A673 (cell line): ENCODE measurements around the gene MICU1. TPM values are rescaled to one million over a fixed set of nuclear protein-coding genes. Genes with fewer than 3 reads are reported as not detected.
"Not testable (repeated sequence)": the region's sequence is repeated elsewhere in the genome, so short reads cannot be mapped to it uniquely, and the experiment has no call there.

Source experiments
- BruUV-seq: library from RNA; stranded (reverse); fragments of 400-500 nt; replicated peaks from 2 replicates; lab custom pipeline; 2021; lab: Mats Ljungman, UMichigan
- CTCF ChIA-PET: fragments of 300-600 bp; sonication (Branson Sonifier 250); formaldehyde crosslinking; loops from one replicate; lab custom pipeline; 2022; ENCODE audit warnings: antibody characterized with exemption; lab: Charles Lee
- POLR2A ChIA-PET: fragments of 300-600 bp; sonication (Branson Sonifier 250); formaldehyde crosslinking; loops from one replicate; lab custom pipeline; 2022; ENCODE audit warnings: antibody characterized with exemption; ENCODE audit not compliant: low non-redundant PET; lab: Charles Lee
- DNase-seq: peaks from one replicate; pipeline ENCODE4 v3.0.0-alpha.2; 2015; ENCODE audit warnings: low spot score
- H3K27ac ChIP-seq: fragments of 200-600 bp; sonication (generic); 2 replicates; pipeline ENCODE4 v1.5.1; 2016; ENCODE audit warnings: mixed run types, low read depth, mild to moderate bottlenecking, mixed read lengths, antibody characterized with exemption, low read length; ENCODE audit not compliant: poor library complexity, severe bottlenecking
- H3K27me3 ChIP-seq: fragments of 200-600 bp; sonication (generic); replicated peaks from 2 replicates; pipeline ENCODE4 v1.6.1; 2017; ENCODE audit warnings: mixed run types, low read depth, mild to moderate bottlenecking, mixed read lengths, antibody characterized with exemption, low read length; ENCODE audit not compliant: insufficient read depth, poor library complexity
- H3K36me3 ChIP-seq: fragments of 200-600 bp; sonication (generic); 2 replicates; pipeline ENCODE4 v1.6.1; 2016; ENCODE audit warnings: mixed run types, mild to moderate bottlenecking, mixed read lengths, antibody characterized with exemption, low read length; ENCODE audit not compliant: insufficient read depth, poor library complexity, severe bottlenecking
- H3K4me1 ChIP-seq: fragments of 200-600 bp; sonication (generic); 2 replicates; pipeline ENCODE4 v1.6.1; 2017; ENCODE audit warnings: mixed run types, mild to moderate bottlenecking, mixed read lengths, antibody characterized with exemption, low read length; ENCODE audit not compliant: insufficient read depth, poor library complexity, severe bottlenecking
- H3K4me3 ChIP-seq: fragments of 200-600 bp; sonication (generic); 2 replicates; pipeline ENCODE4 v1.5.1; 2016; ENCODE audit warnings: low read depth, mixed run types, mild to moderate bottlenecking, mixed read lengths, low read length; ENCODE audit not compliant: poor library complexity, severe bottlenecking
- H3K9me3 ChIP-seq: fragments of 200-600 bp; sonication (generic); 2 replicates; pipeline ENCODE4 v1.6.1; 2016; ENCODE audit warnings: mixed run types, low read depth, mild to moderate bottlenecking, mixed read lengths, antibody characterized with exemption, low read length; ENCODE audit not compliant: poor library complexity, severe bottlenecking
- CTCF ChIP-seq: fragments of 300-800, 200-600 bp; sonication (generic); conservative IDR thresholded peaks from 2 replicates; pipeline ENCODE4 v1.5.1; 2017; ENCODE audit warnings: low read depth, mild to moderate bottlenecking, antibody characterized with exemption, low read length, moderate library complexity, mixed read lengths
- EZH2 ChIP-seq: fragments of 200-600 bp; sonication (generic); IDR thresholded peaks from 2 replicates; pipeline ENCODE4 v1.6.1; 2017; ENCODE audit warnings: borderline replicate concordance, low read depth, mild to moderate bottlenecking, mixed read lengths, antibody characterized with exemption, low read length; ENCODE audit not compliant: poor library complexity, severe bottlenecking
- intact Hi-C: fragments of 100-400 bp; cut with micrococcal nuclease; formaldehyde crosslinking; loops from one replicate; pipeline ENCODE4 v1.10.0; 2022; ENCODE audit not compliant: unreplicated experiment
- total RNA-seq: library from RNA; stranded (reverse); gene quantifications from 2 replicates; pipeline ENCODE4 v1.2.3, GENCODE V29; 2021

The MICU1 gene
- total RNA-seq, 1 experiment from 2014 or later: 37.7 TPM

GRCh38 chr10:72470666-72471065 is 155.2 kb downstream of the MICU1 start:
- ChIA-PET POLR2A (no interaction called here), CTCF (no interaction called here)
- no peaks in the 10 kb centered on the region for H3K27me3 ChIP-seq
- intact Hi-C loops: no loop called here
- no peaks in the 10 kb centered on the region for H3K9me3 ChIP-seq
- BruUV-seq: no TSS peak
- no peak overlapping the region for H3K27ac ChIP-seq
- H3K36me3 ChIP-seq: no peaks in the 10 kb centered on the region
- H3K4me3 ChIP-seq: no peak overlapping the region
- H3K4me1 ChIP-seq: no peaks in the 10 kb centered on the region
- DNase-seq: no peak
- TF ChIP-seq CTCF (no peak), EZH2 (no peak)

- intact Hi-C loops, CTCF ChIA-PET, H3K36me3 ChIP-seq, H3K4me1 ChIP-seq, BruUV-seq, POLR2A ChIA-PET, H3K4me3 ChIP-seq, H3K9me3 ChIP-seq, DNase-seq, H3K27me3 ChIP-seq, H3K27ac ChIP-seq: not testable (repeated sequence)
Observed at GRCh38 chr10:72467064-72467463, 158.8 kb downstream of the MICU1 start.

- H3K36me3 ChIP-seq: no peaks in the 10 kb centered on the region
- no peak overlapping the region for H3K4me3 ChIP-seq
- DNase-seq: no peak
- peaks cover 1% of the 10 kb centered on the region for H3K4me1 ChIP-seq
- no peaks in the 10 kb centered on the region for H3K27me3 ChIP-seq
- BruUV-seq: no TSS peak
- no peak overlapping the region for H3K27ac ChIP-seq
- TF ChIP-seq CTCF (no peak), EZH2 (no peak)
- intact Hi-C loops: no loop called here
- CTCF ChIA-PET: no interaction called here
- POLR2A ChIA-PET: no interaction called here
- no peaks in the 10 kb centered on the region for H3K9me3 ChIP-seq
Observed at GRCh38 chr10:72466018-72466417, 159.9 kb downstream of the MICU1 start.

GRCh38 chr10:72464438-72464837 is 161.4 kb downstream of the MICU1 start:
- CTCF ChIA-PET: no interaction called here
- POLR2A ChIA-PET: no interaction called here
- intact Hi-C loops: no loop called here
- no peak for DNase-seq
- Histone ChIP-seq H3K36me3 (no peaks in the 10 kb centered on the region), H3K4me1 (peaks cover 12% of the 10 kb centered on the region), H3K27me3 (no peaks in the 10 kb centered on the region), H3K4me3 (no peak overlapping the region), H3K9me3 (no peaks in the 10 kb centered on the region), H3K27ac (no peak overlapping the region)
- no TSS peak for BruUV-seq
- TF ChIP-seq EZH2 (no peak), CTCF (no peak)
